Measurements from ENCODE around the gene FGR. TPM values are rescaled to one million over a fixed set of nuclear protein-coding genes. Genes with fewer than 3 reads are reported as not detected.

The FGR gene
- total RNA-seq, result 0.31 TPM

GRCh38 chr1:27634985-27635367, at the start of gene FGR:
FGR (minus strand) TSS chr1:27635185; CDS start chr1:27623916, 11,269 bp downstream.

GRCh38 chr1:27671964-27672749, 37.2 kb upstream of the FGR start, which contains the start of gene IFI6:
IFI6 (minus strand) TSS chr1:27672192; CDS start chr1:27669314, 2,878 bp downstream.

GRCh38 chr1:27603681-27604578, 31.1 kb downstream of the FGR start, which contains the start of gene AHDC1:
AHDC1 (minus strand) TSS chr1:27604144; CDS start chr1:27552115, 52,029 bp downstream.

Small RNAs within 50 kb of the gene (small RNA-seq; reads per million reads assigned to genes)
- not detected for gene AL031729.1 (ENCODE audit: low replicate concordance)
- gene RNU6-949P (ENCODE audit: low replicate concordance), result not detected

Other genes starting within 250 kb of the FGR start
- 0.31 TPM for gene GPR3, start 242.6 kb downstream of the FGR start, total RNA-seq
- 10.0 TPM for gene WASF2, start 145.0 kb downstream of the FGR start, total RNA-seq
- 27.2 TPM for gene AHDC1, start 31.0 kb downstream of the FGR start, total RNA-seq
- gene IFI6, start 37.0 kb upstream of the FGR start, total RNA-seq, result 23.2 TPM
- 10.3 TPM for gene FAM76A, start 90.8 kb upstream of the FGR start, total RNA-seq
- gene STX12, start 138.0 kb upstream of the FGR start, total RNA-seq, result 121 TPM
- 48.5 TPM for gene PPP1R8, start 195.6 kb upstream of the FGR start, total RNA-seq
- 2.8 TPM for gene THEMIS2, start 237.4 kb upstream of the FGR start, total RNA-seq